GM12878 (cell line): ENCODE measurements around the gene ARHGEF17. TPM values are rescaled to one million over a fixed set of nuclear protein-coding genes. Genes with fewer than 3 reads are reported as not detected.

Experiments used
- ATAC-seq: fragments of 200-7000 bp; cut with Tn5 transposase; 3 replicates; pipeline ENCODE4 v1.9.1; 2020; ENCODE audit warnings: mild to moderate bottlenecking, moderate library complexity
- BruUV-seq: library from RNA; stranded (reverse); fragments of 400-500 nt; replicated peaks from 2 replicates; lab custom pipeline; 2021; lab: Mats Ljungman, UMichigan
- CTCF ChIA-PET: fragments of 300-600 bp; sonication (Branson Sonifier 250); formaldehyde crosslinking; extraction: SDS; loops from one replicate; lab custom pipeline; 2021; ENCODE audit warnings: inconsistent platforms; lab: Yijun Ruan, JAX
- POLR2A ChIA-PET: fragments of 350-600 bp; formaldehyde crosslinking; extraction: SDS; loops from one replicate; lab custom pipeline; 2021; ENCODE audit warnings: inconsistent platforms; lab: Charles Lee
- RAD21 ChIA-PET: fragments of 300-600 bp; sonication (Branson Sonifier 250); formaldehyde crosslinking; loops from one replicate; lab custom pipeline; 2023; ENCODE audit warnings: antibody characterized with exemption; ENCODE audit not compliant: unreplicated experiment; lab: Charles Lee
- SMC1A ChIA-PET: fragments of 300-600 bp; sonication (Branson Sonifier 250); formaldehyde crosslinking; loops from one replicate; lab custom pipeline; 2023; ENCODE audit not compliant: unreplicated experiment, uncharacterized antibody; lab: Charles Lee
- DNase-seq: peaks from one replicate; pipeline ENCODE4 v3.0.0-alpha.2; 2011; ENCODE audit warnings: low read depth, low spot score
- FAIRE-seq: peaks from 3 replicates; lab custom pipeline; 2011; peaks lifted over from hg19 to GRCh38; lab: Jason Lieb, UNC
- H2AFZ ChIP-seq: 2 replicates; pipeline ENCODE4 v1.6.0; 2011; ENCODE audit warnings: low read depth, low read length, control low read depth; ENCODE audit not compliant: control insufficient read depth
- H3K27ac ChIP-seq: 2 replicates; pipeline ENCODE4 v1.5.1; 2011; ENCODE audit warnings: control low read depth; ENCODE audit not compliant: control insufficient read depth, insufficient read depth
- H3K27me3 ChIP-seq, 2 experiments: replicated peaks in 1 of 2; 2 replicates each; pipeline versions ENCODE4 v1.6.0 to v1.6.1; 2011; ENCODE audit warnings: low read length in 1 of 2; ENCODE audit not compliant: control insufficient read depth in 2 of 2, insufficient read depth in 2 of 2
- H3K36me3 ChIP-seq, 2 experiments: 2 replicates each; pipeline ENCODE4 v1.5.1; 2011; ENCODE audit warnings: low read length in 1 of 2; ENCODE audit not compliant: control insufficient read depth in 2 of 2, insufficient read depth in 2 of 2
- H3K4me1 ChIP-seq: 2 replicates; pipeline ENCODE4 v1.6.1; 2011; ENCODE audit warnings: mild to moderate bottlenecking, low read length, moderate library complexity, mixed read lengths; ENCODE audit not compliant: control insufficient read depth, insufficient read depth
- H3K4me2 ChIP-seq: 2 replicates; pipeline ENCODE4 v1.6.0; 2011; ENCODE audit warnings: control low read depth; ENCODE audit not compliant: control insufficient read depth, insufficient read depth
- H3K4me3 ChIP-seq: fragments of 200-600 bp; sonication (generic); 2 replicates; pipeline ENCODE4 v1.5.1; 2016
- H3K79me2 ChIP-seq: 2 replicates; pipeline ENCODE4 v1.6.0; 2011; ENCODE audit warnings: low read length; ENCODE audit not compliant: control insufficient read depth, insufficient read depth
- H3K9ac ChIP-seq: 2 replicates; pipeline ENCODE4 v1.8.0; 2011; ENCODE audit warnings: low read length, control low read depth, mixed read lengths; ENCODE audit not compliant: control insufficient read depth, insufficient read depth
- H3K9me3 ChIP-seq: replicated peaks from 3 replicates; pipeline ENCODE4 v1.5.1; 2011; ENCODE audit warnings: mild to moderate bottlenecking, low read length; ENCODE audit not compliant: control insufficient read depth, insufficient read depth
- H4K20me1 ChIP-seq: 2 replicates; pipeline ENCODE4 v1.6.0; 2011; ENCODE audit not compliant: control insufficient read depth, insufficient read depth
- CBFB ChIP-seq: IDR thresholded peaks from 2 replicates; pipeline ENCODE4 v1.6.1; 2016; ENCODE audit warnings: antibody characterized with exemption, low read depth
- CBX3 ChIP-seq: fragments of 200-600 bp; sonication (generic); IDR thresholded peaks from 2 replicates; pipeline ENCODE4 v1.6.1; 2016; ENCODE audit warnings: low read depth, borderline replicate concordance
- CHD2 ChIP-seq: IDR thresholded peaks from 2 replicates; pipeline ENCODE4 v1.6.1; 2011; ENCODE audit warnings: low read depth, low read length, improper control_type of control experiment, borderline replicate concordance
- CTCF ChIP-seq, 3 experiments: IDR thresholded peaks in 2 of 3; conservative IDR thresholded peaks in 1 of 3; 2 replicates each; pipeline ENCODE4 v1.5.1; 2011; ENCODE audit warnings: low read depth in 3 of 3, low read length in 3 of 3, mild to moderate bottlenecking in 3 of 3, control low read depth in 2 of 3, moderate library complexity in 2 of 3, inconsistent platforms in 1 of 3, mixed read lengths in 1 of 3; ENCODE audit not compliant: control insufficient read depth in 2 of 3, insufficient read depth in 1 of 3; ENCODE audit errors: extremely low read depth in 1 of 3
- ELK1 ChIP-seq: IDR thresholded peaks from 2 replicates; pipeline ENCODE4 v1.6.1; 2012; ENCODE audit warnings: low read depth, low read length, improper control_type of control experiment
- GABPA ChIP-seq: IDR thresholded peaks from 2 replicates; pipeline ENCODE4 v1.6.1; 2014; ENCODE audit warnings: antibody characterized with exemption, low read depth, mild to moderate bottlenecking, inconsistent platforms
- LARP7 ChIP-seq: fragments of 450-650 bp; IDR thresholded peaks from 2 replicates; pipeline ENCODE4 v1.6.1; 2017; ENCODE audit warnings: mild to moderate bottlenecking
- MAX ChIP-seq: IDR thresholded peaks from 2 replicates; pipeline ENCODE4 v1.6.1; 2012; ENCODE audit warnings: low read depth, low read length, improper control_type of control experiment
- PAX5 ChIP-seq: IDR thresholded peaks from 2 replicates; pipeline ENCODE4 v1.6.1; 2011; ENCODE audit warnings: low read depth, low read length, borderline replicate concordance
- SMC3 ChIP-seq: IDR thresholded peaks from 2 replicates; pipeline ENCODE4 v1.6.1; 2011; ENCODE audit warnings: low read length, improper control_type of control experiment, borderline replicate concordance
- SREBF2 ChIP-seq: IDR thresholded peaks from 2 replicates; pipeline ENCODE4 v1.6.1; 2012; ENCODE audit warnings: mild to moderate bottlenecking, low read length
- STAT1 ChIP-seq: fragments of 450-650 bp; conservative IDR thresholded peaks from 2 replicates; pipeline ENCODE4 v1.6.1; 2014; ENCODE audit warnings: antibody characterized with exemption, mild to moderate bottlenecking
- ZBTB33 ChIP-seq: fragments of 450-650 bp; IDR thresholded peaks from 2 replicates; pipeline ENCODE4 v1.6.1; 2017; ENCODE audit warnings: mild to moderate bottlenecking
- ZBTB4 ChIP-seq: fragments of 450-650 bp; formaldehyde crosslinking; IDR thresholded peaks from 2 replicates; pipeline ENCODE4 v1.4.0; 2022; ENCODE audit warnings: mild to moderate bottlenecking, moderate library complexity
- ZNF384 ChIP-seq: IDR thresholded peaks from 2 replicates; pipeline ENCODE4 v1.6.1; 2012; ENCODE audit warnings: low read depth, mild to moderate bottlenecking, low read length, improper control_type of control experiment, borderline replicate concordance
- WGBS: methylation state at CpG from one replicate; pipeline ENCODE4 v1.1.6; 2016; ENCODE audit warnings: low lambda C conversion rate; ENCODE audit not compliant: insufficient replicate concordance, insufficient coverage; ENCODE audit errors: missing lambda C conversion rate; 5-methylcytosine and 5-hydroxymethylcytosine counted together
- in situ Hi-C: fragments of 300-500 bp; cut with MboI; formaldehyde crosslinking; loops from 9 replicates; pipeline ENCODE4 v1.14.3; 2018; ENCODE audit warnings: mixed read lengths
- intact Hi-C: fragments of 100-400 bp; cut with micrococcal nuclease; formaldehyde crosslinking; loops from one replicate; pipeline ENCODE4 v1.14.2; 2022; ENCODE audit not compliant: unreplicated experiment
- polyA plus RNA-seq, 11 experiments: library from polyadenylated mRNA; depleted of rRNA in 4 of 11; unstranded in 6 of 11; stranded (reverse) in 5 of 11; fragments of >200 nt; fragmentation: Nextera tagmentation in 4 of 11; fragmentation: Illumina TruSeq in 1 of 11; extraction: Ambion mirVana in 4 of 11; extraction: Trizol in 1 of 11; gene quantifications; 1 replicate in 1 of 11; 2 replicates in 10 of 11; pipeline versions ENCODE4 v1.2.1 to v1.2.3, GENCODE V29; 2011 to 2016; ENCODE audit warnings: inconsistent platforms in 2 of 11, missing spikeins in 2 of 11, low read depth in 1 of 11
- total RNA-seq, 4 experiments: library from RNA; depleted of rRNA in 3 of 4; stranded (reverse); fragments of >200 nt in 3 of 4; fragmentation: Illumina TruSeq in 1 of 4; extraction: Trizol in 1 of 4; gene quantifications; 2 replicates each; pipeline versions ENCODE4 v1.2.1 to v1.2.3, GENCODE V29; 2013 to 2021

The ARHGEF17 gene
- total and polyA plus RNA-seq, 10 of the 15 experiments (the other 5 are each of a cell fraction or from before 2014, with no cell fraction given): 0.15 to 11.0 (median 1.7) TPM

- FAIRE-seq (no peak), DNase-seq (no peak), ATAC-seq (no peak)
- Histone ChIP-seq H3K9me3 (no peaks in the 10 kb centered on the region), H3K4me3 (no peak overlapping the region), H3K79me2 (peaks cover 13% of the 10 kb centered on the region), H3K27ac (no peak overlapping the region), H2AFZ (peak overlapping the region; percentile 17), H4K20me1 (no peaks in the 10 kb centered on the region), H3K27me3 (no peaks in the 10 kb centered on the region), H3K4me1 (peaks cover 21% of the 10 kb centered on the region), H3K9ac (no peak overlapping the region), H3K4me2 (peak overlapping the region; percentile 42), H3K36me3 (no peaks in the 10 kb centered on the region)
- ChIA-PET SMC1A (interaction anchor here (0.7 to 1.9 kb wide), 5 partner anchors 10 to 288 kb away, joined by 3 to 10 read pairs (median 3); no protein-coding TSS in a partner anchor), POLR2A (interaction anchor here (0.5 kb wide), 1 partner anchor 183 kb away, joined by 3 read pairs; no protein-coding TSS in a partner anchor), RAD21 (interaction anchor here (1.0 to 3.0 kb wide), 4 partner anchors 13 to 66 kb away, joined by 3 to 12 read pairs (median 6); no protein-coding TSS in a partner anchor), CTCF (interaction anchor here (0.7 to 3.9 kb wide), 12 partner anchors 12 to 492 kb away, joined by 3 to 23 read pairs (median 4); no protein-coding TSS in a partner anchor)
- intact Hi-C loops (no loop called here), in situ Hi-C loops (no loop called here)
- TF ChIP-seq LARP7 (no peak), GABPA (no peak), CHD2 (no peak), STAT1 (no peak), CBX3 (no peak), CBFB (no peak), SREBF2 (no peak), ELK1 (no peak), MAX (no peak), ZBTB4 (CRISPR knock-in tag) (no peak), SMC3 (peak; percentile 19; the same call in 1 of the 2 replicates), ZBTB33 (no peak), ZNF384 (no peak), CTCF (IDR thresholded peaks at IDR 0.05 in 2 of 3, conservative IDR thresholded peaks at IDR 0.05 in 1 of 3; ENCODE audit: control insufficient read depth in 2 of 3, extremely low read depth in 1 of 3, insufficient read depth in 1 of 3, low read depth in 3 of 3, low read length in 3 of 3) (peak; percentile 15 to 35 (median 23); a peak in 3 of 6 replicates), PAX5 (peak; percentile 38; the same call in 1 of the 2 replicates)
- 11% methylated on average over 6 of the region's 6 CpGs for WGBS
- no TSS peak for BruUV-seq
Measured at GRCh38 chr11:73372375-73372993, 64.4 kb downstream of the ARHGEF17 start.
